Gastrocnemius medialis (tissue), 4 donors: Measurements from ENCODE around the gene SP140.

Source experiments
- CTCF ChIP-seq, 5 experiments: fragments of 450-650 bp in 3 of 5; fragments of 200-600 bp in 2 of 5; sonication (generic) in 2 of 5; IDR thresholded peaks in 4 of 5; conservative IDR thresholded peaks in 1 of 5; 1 replicate in 4 of 5; 2 replicates in 1 of 5; pipeline ENCODE4 v1.5.1; 2016 to 2019; ENCODE audit warnings: antibody characterized with exemption in 5 of 5, mild to moderate bottlenecking in 3 of 5, moderate library complexity in 3 of 5
- POLR2A ChIP-seq, 2 donors: fragments of 450-650 bp; IDR thresholded peaks; one replicate each; pipeline ENCODE4 v1.6.1; 2017; ENCODE audit warnings: antibody characterized with exemption in 2 of 2, mild to moderate bottlenecking in 2 of 2, moderate library complexity in 2 of 2

GRCh38 chr2:230335864-230336506 is 110.4 kb downstream of the SP140 start:
- TF ChIP-seq POLR2A (IDR thresholded peaks at IDR 0.05) (no peak), CTCF (IDR thresholded peaks at IDR 0.05 in 4 of 5, conservative IDR thresholded peaks at IDR 0.05 in 1 of 5) (no peak)
